NOMO-1 treated with DMSO at 0.1 percent for 48 hours (cell line): ENCODE results near the gene UNK.
"Not testable (repeated sequence)": the region's sequence is repeated elsewhere in the genome, so short reads cannot be mapped to it uniquely, and the experiment has no call there.

ENCODE experiments used
- DNase-seq: peaks from one replicate; lab custom pipeline; 2025; ENCODE audit not compliant: unreplicated experiment; lab: John Stamatoyannopoulos, UW

UNK gene

DNA sequence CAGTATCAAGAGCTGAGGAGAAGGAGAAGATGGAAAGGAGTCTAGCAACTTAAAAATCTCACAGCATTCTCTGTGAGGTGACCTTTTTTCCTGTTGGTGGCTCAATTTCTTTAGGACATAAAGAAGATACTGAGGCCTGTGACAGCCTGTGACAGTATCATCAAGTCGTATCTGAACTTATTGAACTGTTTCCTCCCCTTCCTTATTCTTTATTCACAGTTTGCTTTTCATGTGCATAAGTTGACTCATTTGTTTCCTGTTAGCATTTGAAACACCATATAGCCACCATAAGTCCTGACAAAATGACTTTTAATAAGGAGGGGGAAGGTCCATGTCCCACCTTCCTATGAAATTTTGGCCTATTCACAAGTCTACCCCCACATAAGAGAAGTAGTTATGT lies 8.9 kb downstream of the UNK start:
- DNase-seq, result no peak

DNA sequence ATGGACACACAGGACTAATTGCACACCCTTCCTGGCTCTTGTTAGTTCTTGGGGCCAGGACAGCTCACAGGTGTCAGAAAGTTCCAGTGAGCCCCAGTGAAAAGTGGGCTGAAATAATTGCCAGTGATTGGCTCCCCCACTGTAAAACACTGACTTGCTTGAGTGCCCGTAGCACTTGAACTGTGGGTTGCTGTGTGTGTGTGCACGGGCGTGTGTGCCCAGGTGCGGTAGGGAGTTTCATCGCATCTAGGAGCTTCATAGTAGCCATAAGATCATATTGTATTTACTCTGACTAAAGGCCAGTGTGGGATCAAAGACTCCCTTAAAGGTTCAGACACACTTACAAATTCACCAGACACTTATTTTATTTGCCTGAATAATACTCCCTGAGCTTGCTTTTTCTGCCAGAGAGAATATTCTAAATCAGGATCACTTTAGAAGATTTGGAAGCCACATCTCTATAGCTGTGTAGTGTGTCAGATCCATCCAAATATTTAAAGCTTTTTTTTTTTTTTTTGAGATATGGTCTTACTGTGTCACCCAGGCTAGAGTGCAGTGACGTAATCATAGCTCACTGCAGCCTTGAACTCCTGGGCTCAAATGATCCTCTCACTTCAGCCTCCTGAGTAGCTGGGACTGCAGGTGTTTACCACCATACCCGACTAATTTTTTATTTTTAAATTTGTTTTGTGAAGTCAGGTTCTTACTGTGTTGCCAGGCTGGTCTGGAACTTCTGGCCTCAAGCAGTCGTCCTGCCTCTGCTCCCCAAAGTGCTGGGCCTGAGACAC lies 11.4 kb downstream of the UNK start:
- no peak for DNase-seq

DNA sequence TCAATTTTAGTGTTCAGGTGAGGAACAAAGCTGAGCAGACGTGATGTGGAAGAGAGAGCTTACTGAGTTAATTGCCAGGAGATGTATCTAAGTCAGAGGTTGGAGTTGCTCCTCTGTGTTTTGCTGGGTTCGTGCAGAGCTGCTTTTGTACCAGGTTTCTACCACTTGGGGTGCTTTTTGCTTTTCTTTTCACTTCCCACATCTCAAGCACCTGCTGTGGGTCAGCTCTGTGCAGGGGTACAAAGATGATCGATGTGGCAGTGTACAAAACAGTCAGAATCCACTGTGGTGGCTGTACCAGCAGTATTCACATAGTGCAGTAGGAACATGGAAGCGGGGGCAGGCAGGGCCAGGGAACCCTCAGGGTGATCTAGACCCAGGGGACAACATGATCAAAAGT lies 14.8 kb downstream of the UNK start:
- DNase-seq, result no peak

DNA sequence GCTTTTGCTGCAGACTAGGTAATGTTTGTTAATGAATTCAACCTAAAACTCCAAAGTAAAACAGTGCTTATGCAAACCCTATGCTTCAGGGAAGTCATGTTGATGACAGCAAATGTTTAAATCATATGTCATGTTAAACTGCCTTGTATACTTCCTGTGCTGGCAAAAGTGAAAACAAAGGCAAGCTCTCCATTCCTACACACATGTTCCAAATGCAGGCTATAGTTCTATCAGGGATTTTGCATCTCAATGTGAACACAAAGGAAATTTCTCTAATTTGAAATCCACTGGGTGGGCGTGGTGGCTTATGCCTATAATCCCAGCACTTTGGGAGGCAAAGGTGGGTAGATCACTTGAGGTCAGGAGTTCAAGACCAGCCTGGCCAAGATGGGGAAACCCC lies 19.3 kb downstream of the UNK start:
- DNase-seq, result no peak

DNA sequence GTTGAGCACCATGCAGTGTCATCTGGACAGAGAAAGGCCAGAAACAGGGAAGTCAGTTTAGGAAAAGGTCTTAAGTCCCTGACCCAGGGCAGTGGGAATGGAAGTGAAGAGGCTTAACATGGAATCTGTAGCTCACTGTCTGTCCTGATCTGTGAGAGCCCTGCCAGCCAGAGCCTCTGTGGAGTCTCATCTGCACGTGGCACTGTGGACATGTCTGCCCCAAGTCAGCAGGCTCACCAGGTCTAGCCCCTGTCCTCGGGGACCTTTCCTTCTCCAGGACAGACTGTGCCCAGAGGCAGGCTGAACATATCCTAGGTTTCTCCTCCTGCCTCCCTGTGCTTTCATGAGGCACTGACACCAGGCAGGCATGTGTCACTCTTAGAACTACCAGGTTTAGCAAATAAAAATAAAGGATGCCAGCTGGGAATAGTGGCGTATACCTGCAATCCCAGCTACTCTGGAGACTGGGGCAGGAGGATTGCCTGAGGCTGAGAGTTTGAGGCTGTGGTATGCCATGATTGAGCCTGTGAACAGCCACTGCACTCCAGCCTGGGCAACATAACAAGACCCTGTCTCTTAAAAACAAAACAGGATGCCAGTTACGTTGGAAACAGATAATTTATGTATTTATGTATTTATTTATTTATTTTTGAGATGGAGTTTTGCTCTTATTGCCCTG lies 22.4 kb downstream of the UNK start:
- DNase-seq, result no peak

DNA sequence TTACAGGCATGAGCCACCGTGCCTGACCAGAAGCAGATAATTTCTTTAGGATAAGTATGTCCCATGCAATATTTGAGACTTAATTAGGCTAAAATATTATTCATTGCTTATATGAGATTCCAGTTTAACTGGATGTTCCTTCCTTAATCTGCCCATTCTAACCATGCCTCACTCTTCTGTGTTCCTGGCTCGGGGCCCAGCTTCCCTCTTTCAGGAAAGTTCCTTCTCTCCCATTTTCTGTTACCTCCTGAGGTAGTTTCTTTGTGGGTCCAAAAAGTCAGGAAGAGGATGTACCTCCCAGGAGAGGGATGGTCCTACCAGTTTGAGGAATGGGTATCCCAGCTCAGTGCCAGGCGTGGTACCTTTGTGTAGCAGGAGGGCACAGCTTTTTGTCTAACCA lies 23.3 kb downstream of the UNK start:
- no peak for DNase-seq

DNA sequence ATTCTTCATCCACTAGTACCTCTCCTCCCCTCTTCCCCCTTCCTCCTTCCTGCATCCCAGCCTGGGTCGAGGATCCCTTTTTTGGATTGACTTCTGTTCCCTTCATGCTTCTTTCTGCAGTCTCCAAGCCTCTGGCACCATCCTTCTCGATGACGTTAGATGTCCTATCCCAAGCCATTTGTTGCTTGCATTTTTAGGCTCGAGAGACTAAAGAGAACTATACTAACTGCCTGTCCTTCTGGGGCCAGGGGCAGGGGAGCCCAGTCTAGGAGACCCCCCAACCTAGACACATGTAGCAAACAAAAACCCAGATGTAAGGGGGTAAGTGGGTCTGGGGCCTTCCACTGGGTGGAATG lies 23.9 kb downstream of the UNK start:
- no peak for DNase-seq

DNA sequence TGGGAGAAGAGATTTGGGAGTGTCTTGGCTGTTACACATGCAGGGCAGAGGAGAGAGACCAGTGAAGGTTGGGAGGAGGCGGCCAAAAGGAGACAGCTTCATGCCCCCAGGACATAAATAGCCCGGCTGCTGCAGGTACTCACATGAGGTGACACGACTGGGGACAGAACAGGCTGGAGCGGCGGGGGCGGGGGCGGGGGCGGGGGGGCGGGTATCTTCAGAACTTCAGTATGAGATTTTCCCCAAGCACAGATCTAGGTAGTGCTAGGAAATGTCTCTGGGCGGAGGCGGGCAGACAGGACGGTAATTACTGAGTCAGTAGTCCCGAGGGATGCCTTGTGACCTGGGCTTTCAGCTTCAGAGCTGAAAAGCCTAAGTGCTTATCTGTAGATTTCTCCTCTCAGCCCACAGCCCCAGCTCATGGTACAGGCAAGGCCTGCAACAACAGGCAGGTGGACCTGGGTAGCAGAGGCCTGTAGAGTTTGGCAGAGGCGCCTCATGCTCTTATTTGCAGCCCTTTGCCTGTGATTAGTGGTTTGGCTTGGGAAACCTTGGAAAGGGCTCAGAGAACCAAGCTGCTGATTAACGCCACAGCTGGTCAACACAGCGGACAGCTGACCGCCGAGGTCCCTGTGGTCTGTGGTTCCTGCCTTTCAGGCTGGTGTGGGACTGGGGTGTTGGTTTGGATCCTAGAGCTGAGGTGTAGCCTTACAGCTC lies 24.5 kb downstream of the UNK start:
- DNase-seq, result no peak

DNA sequence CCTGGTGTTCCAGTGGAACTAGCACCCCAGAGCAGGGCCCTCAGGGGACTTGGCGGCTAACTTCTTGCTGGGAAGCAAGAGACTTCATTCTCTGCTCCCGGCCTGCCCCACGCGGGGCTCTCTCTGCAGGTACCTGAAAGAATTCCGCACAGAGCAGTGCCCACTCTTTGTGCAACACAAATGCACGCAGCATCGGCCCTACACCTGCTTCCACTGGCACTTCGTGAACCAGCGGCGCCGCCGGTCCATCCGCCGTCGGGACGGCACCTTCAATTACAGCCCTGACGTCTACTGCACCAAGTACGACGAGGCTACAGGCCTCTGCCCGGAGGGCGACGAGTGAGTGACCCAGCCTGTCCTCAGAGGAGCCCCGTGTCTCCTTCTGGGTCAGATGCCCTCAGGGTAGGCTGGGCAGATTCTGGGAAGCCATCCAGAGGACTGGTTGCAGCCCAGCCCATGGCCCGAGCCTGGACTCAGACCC lies 25.1 kb downstream of the UNK start:
- no peak for DNase-seq

DNA sequence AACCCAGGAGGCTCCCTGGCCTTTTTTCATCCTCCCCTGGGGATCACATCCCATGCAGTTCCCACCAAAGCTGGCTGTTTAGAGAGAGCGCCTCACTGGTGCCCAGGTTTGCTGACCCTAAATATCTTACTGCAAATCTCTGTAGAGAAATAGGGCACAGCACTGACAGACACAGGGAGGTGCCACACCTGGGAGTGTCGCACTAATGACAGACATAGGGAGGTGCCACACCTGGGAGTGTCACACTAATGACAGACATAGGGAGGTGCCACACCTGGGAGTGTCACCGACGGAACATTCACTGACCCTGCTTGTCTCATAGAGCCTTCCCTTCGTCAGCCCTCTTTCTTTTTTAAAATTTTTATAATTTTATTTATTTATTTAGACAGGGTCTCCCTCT lies 25.6 kb downstream of the UNK start:
- DNase-seq, result no peak

DNA sequence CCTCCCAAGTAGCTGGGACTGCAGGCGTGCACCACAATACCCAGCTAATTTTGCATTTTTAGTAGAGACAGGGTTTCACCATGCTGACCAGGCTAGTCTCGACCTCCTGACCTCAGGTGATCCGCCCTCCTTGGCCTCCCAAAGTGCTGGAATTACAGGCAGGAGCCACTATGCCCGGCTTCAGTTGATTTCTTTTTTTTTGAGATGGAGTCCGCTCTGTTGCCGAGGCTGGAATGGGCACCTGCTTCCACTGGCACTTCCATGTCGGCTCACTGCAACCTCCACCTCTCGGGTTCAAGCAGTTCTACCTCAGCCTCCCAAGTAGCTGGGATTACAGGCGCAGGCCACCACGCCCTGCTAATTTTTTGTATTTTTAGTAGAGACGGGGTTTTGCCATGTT lies 26.1 kb downstream of the UNK start:
- DNase-seq, result not testable (repeated sequence)

DNA sequence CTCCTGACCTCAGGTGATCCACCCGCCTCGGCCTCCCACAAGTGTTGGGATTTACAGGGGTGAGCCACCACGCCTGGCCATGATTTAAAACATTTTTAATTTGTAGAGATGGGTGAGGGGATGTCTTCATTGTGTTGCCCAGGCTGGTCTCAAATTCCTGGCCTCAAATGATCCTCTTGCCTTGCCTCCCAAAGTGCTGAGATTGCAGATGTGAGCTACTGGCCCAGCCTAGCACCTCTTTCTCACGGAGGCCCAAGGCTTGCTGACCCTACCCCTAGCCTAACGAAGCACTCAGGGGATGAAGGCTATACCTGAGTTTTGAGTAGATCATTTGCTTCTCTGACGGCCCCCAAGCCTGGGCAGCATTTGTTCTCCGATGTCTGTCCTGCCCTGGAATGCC lies 26.6 kb downstream of the UNK start:
- no peak for DNase-seq

DNA sequence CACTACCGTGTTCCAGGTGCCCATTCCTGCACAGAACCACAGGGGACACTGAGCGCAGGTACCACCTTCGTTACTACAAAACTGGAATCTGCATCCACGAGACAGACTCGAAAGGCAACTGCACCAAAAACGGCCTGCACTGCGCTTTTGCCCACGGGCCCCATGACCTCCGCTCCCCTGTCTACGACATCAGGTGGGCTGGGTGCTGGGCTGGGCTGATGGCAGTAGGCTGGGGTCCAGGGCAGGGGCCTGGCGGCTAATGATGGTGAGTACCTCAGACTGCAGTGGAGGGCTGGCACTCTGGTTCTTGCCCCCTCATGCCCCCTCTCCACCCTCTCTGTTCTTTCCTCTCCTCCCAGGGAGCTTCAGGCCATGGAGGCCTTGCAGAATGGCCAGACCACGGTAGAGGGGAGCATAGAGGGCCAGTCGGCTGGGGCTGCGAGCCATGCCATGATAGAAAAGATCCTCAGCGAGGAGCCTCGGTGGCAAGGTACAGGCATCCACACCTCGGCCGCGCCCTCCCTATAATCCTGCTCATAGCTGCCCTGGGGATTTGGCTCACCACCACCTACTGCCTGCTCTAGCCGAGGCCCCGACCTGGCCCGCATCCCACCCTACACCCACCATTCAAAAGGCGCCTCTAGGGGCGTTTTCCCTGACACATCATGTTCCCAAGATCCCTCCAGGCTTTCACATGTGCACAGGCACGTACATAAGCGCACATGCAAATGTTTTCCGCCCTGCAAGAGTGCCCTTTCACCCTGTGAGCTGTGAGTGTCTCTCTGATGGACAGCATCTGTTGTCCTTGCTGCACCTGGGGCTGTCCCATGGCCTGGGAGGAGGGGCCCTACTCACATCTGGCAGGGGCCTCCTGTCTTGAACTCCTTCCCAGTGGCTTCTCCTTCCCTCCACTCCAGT lies 27.7 kb downstream of the UNK start:
- no peak for DNase-seq

DNA sequence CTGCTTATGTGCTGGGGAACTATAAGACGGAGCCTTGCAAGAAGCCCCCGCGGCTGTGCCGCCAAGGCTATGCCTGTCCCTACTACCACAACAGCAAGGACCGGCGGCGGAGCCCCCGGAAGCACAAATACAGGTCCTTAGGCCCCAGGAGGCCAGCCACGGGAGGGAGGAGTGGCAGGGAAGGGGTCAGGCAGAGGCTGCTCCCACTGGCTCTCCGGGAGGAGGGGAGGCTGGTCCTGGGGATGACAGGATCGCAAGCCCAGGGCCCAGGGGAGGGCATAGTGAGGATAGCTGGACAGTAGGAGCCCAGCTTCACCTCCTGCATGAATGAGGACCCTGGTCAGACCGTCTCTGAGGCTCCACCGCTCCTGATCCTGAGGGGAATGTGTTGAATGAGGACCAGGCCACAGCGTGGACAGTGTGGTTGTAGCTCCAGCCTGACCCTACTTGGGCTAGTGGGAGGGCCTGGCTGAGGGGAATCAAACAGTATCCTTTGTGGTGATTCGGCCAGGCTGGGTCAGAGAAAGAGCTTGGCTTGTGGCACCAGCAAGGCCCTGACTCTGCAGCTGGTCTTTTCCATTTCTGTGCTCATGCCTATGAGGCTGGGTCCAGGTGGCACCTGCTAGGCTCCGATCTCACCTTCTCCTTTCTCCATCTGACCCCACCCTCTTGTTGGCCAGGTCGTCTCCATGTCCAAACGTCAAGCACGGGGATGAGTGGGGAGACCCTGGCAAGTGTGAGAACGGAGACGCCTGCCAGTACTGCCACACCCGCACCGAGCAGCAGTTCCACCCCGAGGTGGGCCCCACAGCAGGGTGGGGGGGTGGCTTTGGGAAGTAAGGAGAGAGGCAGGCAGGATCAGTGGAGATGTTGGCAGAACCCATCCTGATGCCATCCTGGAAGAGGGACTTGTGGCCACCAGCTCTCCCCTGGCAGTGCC lies 28.7 kb downstream of the UNK start:
- no peak for DNase-seq

DNA sequence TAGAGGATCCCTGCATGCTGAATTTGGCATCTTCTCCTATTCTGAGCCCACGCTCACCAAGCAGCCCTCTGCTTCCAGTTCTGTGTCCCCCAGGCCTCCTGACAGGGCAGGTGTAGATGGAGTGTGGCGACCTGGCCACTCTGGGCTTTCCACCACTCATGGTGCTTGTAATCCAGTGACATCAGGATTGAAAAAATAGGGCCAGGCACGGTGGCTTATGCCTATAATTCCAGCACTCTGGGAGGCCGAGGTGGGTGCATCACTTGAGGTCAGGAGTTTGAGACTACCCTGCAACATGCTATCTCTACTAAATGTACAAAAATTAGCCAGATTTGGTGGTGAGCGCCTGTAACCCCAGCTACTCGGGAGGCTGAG lies 29.4 kb downstream of the UNK start:
- no peak for DNase-seq

DNA sequence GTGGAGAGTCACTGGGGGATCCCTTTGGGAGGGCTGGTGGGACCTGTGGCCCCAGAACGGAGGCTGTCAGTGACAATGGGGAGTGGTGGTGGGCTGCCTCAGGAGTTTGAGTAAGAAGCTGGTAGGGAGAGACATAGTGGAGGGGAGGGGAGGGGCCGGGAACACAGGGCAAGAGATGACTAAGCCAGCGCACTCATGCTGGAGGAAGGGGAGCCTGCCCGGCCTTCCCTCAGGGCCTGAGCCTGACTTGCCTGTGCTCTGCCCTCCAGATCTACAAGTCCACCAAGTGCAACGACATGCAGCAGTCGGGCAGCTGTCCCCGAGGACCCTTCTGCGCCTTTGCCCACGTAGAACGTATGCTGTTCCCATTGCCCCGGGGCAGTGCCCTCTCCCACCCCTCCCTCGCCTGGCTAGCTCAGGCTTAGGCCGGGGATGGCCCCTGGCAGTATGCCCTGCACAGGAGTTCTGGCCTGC lies 30.3 kb downstream of the UNK start:
- DNase-seq, result no peak

DNA sequence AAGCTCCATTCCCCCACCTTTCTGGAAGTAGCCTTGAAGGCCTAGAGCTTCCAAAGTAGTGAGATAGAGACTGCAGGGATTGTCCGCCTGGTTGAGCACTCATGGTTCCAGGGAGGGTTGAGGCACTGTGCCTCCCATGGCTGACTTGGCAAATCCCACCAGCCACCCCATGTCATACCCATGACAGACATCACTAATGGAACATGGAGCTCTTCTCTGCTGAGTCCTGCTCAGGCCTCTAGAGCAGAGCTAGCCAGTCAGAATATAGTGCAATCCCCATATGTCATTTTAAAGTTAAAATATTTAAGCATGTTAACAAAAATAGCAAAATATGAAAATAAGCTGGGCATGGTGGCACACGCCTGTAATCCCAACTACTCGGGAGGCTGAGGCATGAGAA lies 30.8 kb downstream of the UNK start:
- DNase-seq, result no peak

DNA sequence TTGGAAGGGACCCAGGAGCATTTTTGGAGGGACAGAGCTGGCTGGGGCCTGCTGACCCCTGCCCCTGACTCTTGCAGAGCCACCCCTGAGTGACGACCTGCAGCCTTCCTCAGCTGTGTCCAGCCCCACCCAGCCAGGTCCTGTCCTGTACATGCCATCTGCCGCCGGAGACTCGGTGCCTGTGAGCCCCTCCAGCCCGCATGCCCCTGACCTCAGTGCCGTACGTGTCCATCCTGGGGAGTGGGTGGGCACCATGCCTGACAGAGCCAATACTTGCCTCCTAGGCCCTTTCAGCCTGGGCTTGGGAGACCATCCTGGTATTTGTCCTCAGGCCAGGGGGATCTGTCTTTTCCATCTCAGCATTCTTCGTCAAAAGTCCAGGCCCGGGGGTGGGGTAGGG lies 32.1 kb downstream of the UNK start:
- DNase-seq, result no peak

DNA sequence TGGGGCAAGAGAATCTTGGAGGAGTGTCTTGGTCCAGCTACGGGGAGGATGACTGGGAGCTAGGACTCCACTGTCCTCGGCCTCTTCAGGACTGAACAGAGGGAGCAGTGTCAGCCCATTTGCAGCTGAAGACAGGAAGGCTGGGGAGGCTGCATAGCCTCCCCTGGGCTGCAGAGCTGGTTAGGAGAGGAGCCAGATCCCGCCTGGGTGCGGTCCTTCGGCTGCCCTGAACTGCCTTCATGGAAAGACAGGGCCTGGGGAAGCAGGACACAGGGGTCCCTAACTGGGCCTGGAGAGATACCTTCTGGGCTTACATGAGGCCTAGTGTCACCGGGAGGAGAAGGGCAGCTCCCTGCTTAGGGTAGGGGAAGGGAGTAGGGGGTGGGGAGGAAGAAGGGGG lies 33.0 kb downstream of the UNK start:
- DNase-seq, result no peak

DNA sequence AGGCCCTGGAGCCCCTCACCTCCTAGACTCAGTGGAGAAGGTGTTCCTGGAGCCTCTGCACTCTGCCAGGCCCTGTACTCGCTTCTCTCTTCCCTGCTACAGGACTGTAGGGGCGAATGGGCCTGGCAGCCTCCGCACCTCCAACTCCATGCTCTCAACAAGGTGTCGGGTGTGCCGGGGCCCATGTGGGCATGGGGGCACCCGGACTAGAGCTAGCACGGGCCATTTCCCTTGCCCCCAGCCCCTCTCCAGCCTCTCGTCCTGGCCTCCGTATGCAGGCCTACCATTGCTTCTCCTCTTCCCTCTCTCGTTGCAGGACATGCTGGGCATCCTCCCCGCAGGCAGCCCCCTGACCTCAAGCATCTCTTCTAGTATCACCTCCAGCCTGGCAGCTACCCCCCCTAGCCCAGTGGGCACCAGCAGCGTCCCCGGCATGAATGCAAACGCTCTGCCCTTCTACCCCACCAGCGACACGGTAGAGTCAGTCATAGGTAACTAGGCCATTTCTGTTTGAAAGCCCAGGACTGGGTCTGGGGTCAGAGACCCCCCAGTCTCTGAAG lies 33.8 kb downstream of the UNK start:
- no peak for DNase-seq
